Measurements from ENCODE around the gene KIAA0319L. TPM values are rescaled to one million over a fixed set of nuclear protein-coding genes. Genes with fewer than 3 reads are reported as not detected.

Gene KIAA0319L
- total RNA-seq, 1 experiment from 2014 or later, result 46.4 TPM

GRCh38 chr1:35428360-35428759 lies 128.8 kb downstream of the KIAA0319L start:
- Histone ChIP-seq H2BK20ac (ENCODE audit: low read depth, low read length, poor library complexity, severe bottlenecking) (no peak overlapping the region), H2BK12ac (ENCODE audit: insufficient read length, low read depth, low read length) (no peak overlapping the region), H2BK15ac (ENCODE audit: low read depth, low read length) (no peak overlapping the region), H3K18ac (ENCODE audit: insufficient read length, low read depth, low read length) (no peak overlapping the region), H3K23ac (ENCODE audit: insufficient read length, low read depth, low read length) (no peak overlapping the region), H3K9me3 (ENCODE audit: control insufficient read depth, low read depth, low read length) (no peaks in the 10 kb centered on the region), H4K91ac (ENCODE audit: insufficient read length, low read depth, low read length) (no peak overlapping the region), H4K5ac (ENCODE audit: insufficient read length, low read depth, low read length) (no peak overlapping the region), H4K20me1 (ENCODE audit: control insufficient read depth, insufficient read depth, insufficient read length) (no peaks in the 10 kb centered on the region), H3K27ac (ENCODE audit: insufficient read length, low read depth, low read length) (no peak overlapping the region), H3K79me2 (ENCODE audit: insufficient read depth, low read length) (no peaks in the 10 kb centered on the region), H3T11ph (ENCODE audit: low read length) (no peak overlapping the region), H2BK120ac (ENCODE audit: low read depth, low read length, poor library complexity, severe bottlenecking) (no peak overlapping the region), H3K23me2 (ENCODE audit: insufficient read length, low read depth, low read length, poor library complexity, severe bottlenecking) (no peaks in the 10 kb centered on the region), H4K8ac (replicated peaks; ENCODE audit: insufficient read length, low read depth, low read length) (no peak overlapping the region), H3K9ac (ENCODE audit: extremely low read depth, insufficient read length, low read length) (no peak overlapping the region), H3K79me1 (ENCODE audit: insufficient read depth, low read depth, low read length, poor library complexity, severe bottlenecking) (no peaks in the 10 kb centered on the region), H3K4me2 (ENCODE audit: insufficient read depth, insufficient read length, low read length) (no peak overlapping the region), H2AFZ (ENCODE audit: low read length) (no peak overlapping the region), H3K4ac (ENCODE audit: low read depth, low read length) (no peak overlapping the region), H3K14ac (ENCODE audit: insufficient read depth, low read length) (no peak overlapping the region), H2AK5ac (ENCODE audit: insufficient read length, low read length) (no peak overlapping the region), H3K56ac (ENCODE audit: insufficient read length, low read depth, low read length) (no peak overlapping the region), H3K4me1 (ENCODE audit: insufficient read depth, low read length) (peaks cover 2% of the 10 kb centered on the region; the same call in 1 of the 2 replicates), H3K27me3 (ENCODE audit: insufficient read depth, low read length) (no peaks in the 10 kb centered on the region), H2BK5ac (ENCODE audit: insufficient read length, low read length) (no peak overlapping the region)
- peaks cover 16 to 31% (median 28%) of the 10 kb centered on the region in 3 experiments; a peak in 6 of 7 replicates for H3K36me3 Mint-ChIP-seq (ENCODE audit: insufficient read depth in 1 of 3, low read depth in 3 of 3)
- no CpG with 5 or more reads among the region's 7 CpGs for WGBS (ENCODE audit: extremely low coverage, insufficient read length, low lambda C conversion rate)
- DNase-seq, result no peak
- TF ChIP-seq CTCF (conservative IDR thresholded peaks at IDR 0.05), result no peak
- H3K4me3 Mint-ChIP-seq, result no peak overlapping the region
- no peaks in the 10 kb centered on the region for H3K27me3 Mint-ChIP-seq (ENCODE audit: low read depth)
- H3K4me1 Mint-ChIP-seq, result peaks cover 8 to 14% of the 10 kb centered on the region in 2 experiments
- no peak overlapping the region for H3K27ac Mint-ChIP-seq
- peaks cover 0 to 3% of the 10 kb centered on the region in 2 experiments; a peak in 1 of 5 replicates for H3K9me3 Mint-ChIP-seq

All from H9 (cell line).